Choroid plexus epithelial cell (primary cell): ENCODE data around the gene RNU11.
"Not testable (repeated sequence)": the region's sequence is repeated elsewhere in the genome, so short reads cannot be mapped to it uniquely, and the experiment has no call there.

ENCODE experiments used
- DNase-seq: peaks from one replicate; pipeline ENCODE4 v3.0.0-alpha.2; 2010; ENCODE audit warnings: low read depth
- H3K4me3 ChIP-seq: 2 replicates; pipeline ENCODE4 v1.5.1; 2011; ENCODE audit warnings: low read depth, mild to moderate bottlenecking, control low read depth, low read length, moderate library complexity
- CTCF ChIP-seq: conservative IDR thresholded peaks from 2 replicates; pipeline ENCODE4 v1.5.1; 2011; ENCODE audit warnings: low read depth, mild to moderate bottlenecking, control low read depth, inconsistent platforms, low read length, moderate library complexity

Gene RNU11

DNA sequence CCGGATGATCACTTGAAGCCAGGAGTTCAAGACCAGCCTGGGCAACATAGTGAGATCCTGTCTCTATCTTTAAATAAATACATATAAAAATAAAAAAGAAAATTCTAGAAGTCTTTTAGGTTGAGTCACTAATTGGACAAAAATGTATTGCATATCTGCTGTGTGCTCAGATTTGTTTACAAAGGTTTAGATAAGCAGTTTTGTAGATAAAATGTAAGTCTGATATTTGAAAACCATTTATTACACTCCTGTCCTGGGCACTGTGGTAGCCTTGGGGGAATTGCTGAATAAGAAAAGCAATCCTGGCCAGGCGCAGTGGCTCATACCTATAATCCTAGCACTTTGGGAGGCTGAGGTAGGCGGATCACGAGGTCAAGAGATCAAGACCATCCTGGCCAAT, 31.8 kb downstream of the RNU11 start:
- H3K4me3 ChIP-seq, result no peak overlapping the region
- peak; percentile 23 for DNase-seq
- no peak for TF ChIP-seq CTCF

- no peak overlapping the region for H3K4me3 ChIP-seq
- no peak for TF ChIP-seq CTCF
- peak; percentile 24 for DNase-seq
Measured at GRCh38 chr1:28682840-28683239, 34.4 kb downstream of the RNU11 start.

GRCh38 chr1:28684937-28685336, 36.5 kb downstream of the RNU11 start:
- no peak overlapping the region for H3K4me3 ChIP-seq
- no peak for TF ChIP-seq CTCF
- DNase-seq, result no peak

DNA sequence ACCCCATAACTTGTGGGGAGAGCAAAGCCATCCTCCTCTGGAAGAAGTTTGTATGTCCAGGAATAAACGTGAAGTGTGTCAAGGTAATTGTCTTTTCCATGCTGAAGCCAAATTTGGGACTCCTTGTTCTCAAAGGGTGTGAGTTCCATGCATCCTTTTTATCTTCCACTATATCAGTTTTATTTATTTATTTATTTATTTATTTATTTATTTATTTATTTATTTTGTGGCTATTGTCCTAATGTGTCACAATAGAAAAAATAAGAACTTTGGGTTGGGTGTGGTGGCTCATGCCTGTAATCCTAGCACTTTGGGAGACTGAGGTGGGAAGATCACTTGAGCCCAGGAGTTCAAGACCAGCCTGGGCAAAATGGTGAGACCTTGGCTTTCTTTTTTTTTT, 43.2 kb downstream of the RNU11 start:
- H3K4me3 ChIP-seq, DNase-seq: not testable (repeated sequence)
